AG08396 (cell line): ENCODE results near the gene CST7.

Experiments used
- DNase-seq: peaks from one replicate; pipeline ENCODE4 v3.0.0; 2012; ENCODE audit warnings: low spot score, mixed read lengths

CST7 gene

GRCh38 chr20:24950836-24951525 lies 1.9 kb downstream of the CST7 start:
- DNase-seq, result no peak

GRCh38 chr20:24951536-24952083 lies 2.5 kb downstream of the CST7 start:
- DNase-seq, result no peak

- DNase-seq, result no peak
These were observed 3.5 kb downstream of the CST7 start for GRCh38 chr20:24952376-24953208.

- no peak for DNase-seq
These were observed 4.1 kb downstream of the CST7 start for GRCh38 chr20:24953209-24953575.

GRCh38 chr20:24953621-24954133 lies 4.6 kb downstream of the CST7 start:
- no peak for DNase-seq

- DNase-seq, result no peak
These were observed 5.1 kb downstream of the CST7 start for GRCh38 chr20:24954151-24954550.

- DNase-seq, result no peak
These were observed 5.5 kb downstream of the CST7 start for GRCh38 chr20:24954566-24954965.

- DNase-seq, result no peak
These were observed 6.0 kb downstream of the CST7 start for GRCh38 chr20:24955045-24955444.

GRCh38 chr20:24956001-24956841 lies 7.2 kb downstream of the CST7 start:
- DNase-seq, result no peak

- DNase-seq, result no peak
These were observed 8.4 kb downstream of the CST7 start for GRCh38 chr20:24957326-24958016.

- DNase-seq, result no peak
These were observed 9.7 kb downstream of the CST7 start for GRCh38 chr20:24958506-24959385.

- DNase-seq, result no peak
These were observed 10.7 kb downstream of the CST7 start for GRCh38 chr20:24959591-24960301.

GRCh38 chr20:24960302-24960801 lies 11.3 kb downstream of the CST7 start:
- DNase-seq, result no peak

GRCh38 chr20:24960861-24961260 lies 11.8 kb downstream of the CST7 start:
- DNase-seq, result no peak

GRCh38 chr20:24961384-24962181 lies 12.5 kb downstream of the CST7 start:
- DNase-seq, result no peak

- no peak for DNase-seq
These were observed 13.1 kb downstream of the CST7 start for GRCh38 chr20:24962182-24962492.

- DNase-seq, result no peak
These were observed 13.4 kb downstream of the CST7 start for GRCh38 chr20:24962510-24962909.

GRCh38 chr20:24963672-24964505 lies 14.8 kb downstream of the CST7 start:
- no peak for DNase-seq
